Ovary (tissue), 9 donors: ENCODE data around the gene TSPAN2. TPM values are rescaled to one million over a fixed set of nuclear protein-coding genes. Genes with fewer than 3 reads are reported as not detected.

ENCODE experiments used
- DNase-seq, 5 donors: peaks; one replicate each; pipeline ENCODE4 v3.0.0-alpha.2; 2019 to 2020
- H3K27ac ChIP-seq, 2 donors: fragments of 200-600 bp; one replicate each; pipeline versions ENCODE4 v1.5.1 to v1.8.0; 2019 to 2022
- H3K27me3 ChIP-seq: fragments of 200-600 bp; one replicate; pipeline ENCODE4 v1.8.0; 2022
- H3K36me3 ChIP-seq: fragments of 200-600 bp; sonication (generic); one replicate; pipeline ENCODE4 v1.5.1; 2019
- H3K4me1 ChIP-seq: one replicate; pipeline ENCODE4 v1.8.1; 2013; ENCODE audit warnings: mild to moderate bottlenecking, moderate library complexity; ENCODE audit not compliant: insufficient read depth
- H3K4me3 ChIP-seq: fragments of 200-600 bp; sonication (generic); one replicate; pipeline ENCODE4 v1.5.1; 2017
- H3K9me3 ChIP-seq, 2 donors: fragments of 200-600 bp in 1 of 2; sonication (generic) in 1 of 2; one replicate each; pipeline versions ENCODE4 v1.5.1 to v1.8.1; 2013 to 2019; ENCODE audit warnings: mild to moderate bottlenecking in 1 of 2, moderate library complexity in 1 of 2
- CTCF ChIP-seq, 3 donors: fragments of 450-650 bp in 2 of 3; fragments of 200-600 bp in 1 of 3; IDR thresholded peaks; one replicate each; pipeline versions ENCODE4 v1.5.1 to v1.8.0; 2016 to 2022; ENCODE audit warnings: antibody characterized with exemption in 3 of 3, mild to moderate bottlenecking in 1 of 3
- EP300 ChIP-seq: sonication (generic); formaldehyde crosslinking; IDR thresholded peaks from one replicate; pipeline ENCODE4 v1.6.1; 2017; ENCODE audit warnings: antibody characterized with exemption
- POLR2A ChIP-seq: fragments of 450-650 bp; IDR thresholded peaks from one replicate; pipeline ENCODE4 v1.6.1; 2017; ENCODE audit warnings: antibody characterized with exemption, mild to moderate bottlenecking, moderate library complexity
- WGBS, 3 donors: extraction: QIAGEN DNeasy Blood & Tissue Kit in 1 of 3; methylation state at CpG; one replicate each; pipeline versions ENCODE4 v1.1.5 to v1.1.7; 2013 to 2017; 5-methylcytosine and 5-hydroxymethylcytosine counted together
- intact Hi-C, 4 donors: fragments of 100-400 bp; cut with DNase I; formaldehyde crosslinking; loops; one replicate each; pipeline versions ENCODE4 v1.11.0 to v1.15.1; 2022 to 2023
- polyA plus RNA-seq, 2 donors: library from polyadenylated mRNA; stranded (reverse); fragments of 200-250 nt in 1 of 2; fragments of 350-450 nt in 1 of 2; fragmentation: Illumina TruSeq in 1 of 2; extraction: RNeasy Lipid Tissue Mini Kit (QIAGEN cat#74804) in 1 of 2; gene quantifications; one replicate each; pipeline ENCODE4 v1.2.3, GENCODE V29; 2013 to 2014
- total RNA-seq, 7 donors: library from RNA; depleted of rRNA in 2 of 7; stranded (reverse); fragments of >200 nt in 2 of 7; fragmentation: NEBNext Ultra II Directional in 3 of 7; extraction: Animal tissue kit (Norgen Biotek cat#: 25700) in 3 of 7; gene quantifications; one replicate each; pipeline versions ENCODE4 v1.1.0 to v1.2.4, GENCODE V29; 2016 to 2023
- donor health status: DM: no; HTN: no; CAD: no; lungs with moderate emphysema.
- donor health status: DM: no; HTN: no; CAD: no.
- donor health status: Bipolar disorder and iron deficiency.
- donor health status: DM: yes; HTN: yes; CAD: no.
- donor health status: DM: no; HTN: no; CAD: no.
- donor health status: DM: yes; HTN: yes; CAD: no.

The TSPAN2 gene
- total and polyA plus RNA-seq, 9 donors: 1.7 to 21.4 (median 4.1) TPM

- WGBS, 3 donors: 38 to 46% (median 42%) methylated on average over 2 of the region's 2 CpGs
- Histone ChIP-seq H3K36me3 (no peaks in the 10 kb centered on the region), H3K27me3 (no peaks in the 10 kb centered on the region), H3K9me3 (no peaks in the 10 kb centered on the region), H3K4me3 (no peak overlapping the region), H3K4me1 (no peaks in the 10 kb centered on the region), H3K27ac (no peak overlapping the region)
- no peak for TF ChIP-seq CTCF (IDR thresholded peaks at IDR 0.05)
- TF ChIP-seq EP300: no peak
- no peak for TF ChIP-seq POLR2A
- intact Hi-C loops: no loop called here
- DNase-seq: no peak
These were observed 30.0 kb downstream of the TSPAN2 start for GRCh38 chr1:115059316-115059715.

GRCh38 chr1:115057661-115058254, 31.5 kb downstream of the TSPAN2 start:
- no peak for DNase-seq
- Histone ChIP-seq H3K27ac (no peak overlapping the region), H3K27me3 (no peaks in the 10 kb centered on the region), H3K9me3 (no peaks in the 10 kb centered on the region), H3K36me3 (no peaks in the 10 kb centered on the region), H3K4me1 (no peaks in the 10 kb centered on the region), H3K4me3 (no peak overlapping the region)
- no peak for TF ChIP-seq CTCF (IDR thresholded peaks at IDR 0.05)
- TF ChIP-seq EP300: no peak
- TF ChIP-seq POLR2A: no peak
- intact Hi-C loops: no loop called here
- 92 to 94% (median 92%) methylated on average over 6 of the region's 6 CpGs for WGBS, 3 donors

- Histone ChIP-seq H3K4me3 (no peak overlapping the region), H3K4me1 (no peaks in the 10 kb centered on the region), H3K27me3 (no peaks in the 10 kb centered on the region), H3K9me3 (no peaks in the 10 kb centered on the region), H3K27ac (no peak overlapping the region), H3K36me3 (no peaks in the 10 kb centered on the region)
- DNase-seq: peak in 1 of 5 donors; percentile 40
- WGBS, 3 donors: 5 to 13% (median 10%) methylated on average over 9 of the region's 9 CpGs
- intact Hi-C loops: no loop called here
- TF ChIP-seq POLR2A (no peak), CTCF (IDR thresholded peaks at IDR 0.05) (no peak), EP300 (no peak)
These were observed 32.9 kb downstream of the TSPAN2 start for GRCh38 chr1:115056395-115056798.

- no peaks in the 10 kb centered on the region for H3K4me1 ChIP-seq
- no peak overlapping the region for H3K27ac ChIP-seq
- WGBS, 3 donors: 39 to 53% (median 40%) methylated on average over 9 of the region's 9 CpGs
- peak in 2 of 5 donors; percentile 24 to 53 for DNase-seq
- H3K4me3 ChIP-seq: no peak overlapping the region
- peak in 1 of 3 donors; percentile 26 for TF ChIP-seq CTCF (IDR thresholded peaks at IDR 0.05)
- no peak for TF ChIP-seq EP300
- H3K27me3 ChIP-seq: no peaks in the 10 kb centered on the region
- H3K36me3 ChIP-seq: no peaks in the 10 kb centered on the region
- intact Hi-C loops: no loop called here
- no peaks in the 10 kb centered on the region for H3K9me3 ChIP-seq
These were observed 36.7 kb downstream of the TSPAN2 start for GRCh38 chr1:115052454-115053083.
